Cardiac muscle cell (in vitro differentiated cells and primary cell): ENCODE data around the gene F10. TPM values are rescaled to one million over a fixed set of nuclear protein-coding genes. Genes with fewer than 3 reads are reported as not detected.
"Not testable (repeated sequence)": the region's sequence is repeated elsewhere in the genome, so short reads cannot be mapped to it uniquely, and the experiment has no call there.

Experiments
- DNase-seq, 2 donors: peaks; one replicate each; pipeline versions ENCODE4 v3.0.0 to v3.0.0-alpha.2; 2010 to 2017; ENCODE audit warnings: low read depth in 1 of 2, low spot score in 1 of 2
- H3K27ac ChIP-seq: fragments of 200-600 bp; sonication (generic); 2 replicates; pipeline ENCODE4 v1.5.1; 2016
- H3K27me3 ChIP-seq: fragments of 200-600 bp; sonication (generic); 2 replicates; pipeline ENCODE4 v1.6.0; 2016; ENCODE audit warnings: control low read depth
- H3K36me3 ChIP-seq: fragments of 200-600 bp; sonication (generic); 2 replicates; pipeline ENCODE4 v1.5.1; 2016; ENCODE audit warnings: control low read depth
- H3K4me1 ChIP-seq: fragments of 200-600 bp; sonication (generic); 2 replicates; pipeline ENCODE4 v1.8.1; 2017; ENCODE audit warnings: low read depth, mild to moderate bottlenecking, mixed run types
- H3K4me3 ChIP-seq: fragments of 200-600 bp; sonication (generic); 2 replicates; pipeline ENCODE4 v1.5.1; 2016; ENCODE audit warnings: mild to moderate bottlenecking
- H3K9me3 ChIP-seq: fragments of 200-600 bp; sonication (generic); 2 replicates; pipeline ENCODE4 v1.5.1; 2017; ENCODE audit warnings: low read depth, mild to moderate bottlenecking, control low read depth
- polyA plus RNA-seq: library from polyadenylated mRNA; unstranded; fragments of >200 nt; fragmentation: Nextera tagmentation; extraction: Ambion mirVana; gene quantifications from 2 replicates; pipeline ENCODE4 v1.2.1, GENCODE V29; 2016
- total RNA-seq: library from RNA; depleted of rRNA; stranded (reverse); fragments of >200 nt; gene quantifications from 2 replicates; pipeline ENCODE4 v1.2.3, GENCODE V29; 2016
- TF ChIP-seq, protein P1 (sequence below): IDR thresholded peaks from 2 replicates; pipeline ENCODE4 v1.5.1; 2012; ENCODE audit warnings: low read depth, mild to moderate bottlenecking, low read length

Gene F10
- total and polyA plus RNA-seq, 2 experiments from 2014 or later = 4.0 to 6.6 TPM

DNA sequence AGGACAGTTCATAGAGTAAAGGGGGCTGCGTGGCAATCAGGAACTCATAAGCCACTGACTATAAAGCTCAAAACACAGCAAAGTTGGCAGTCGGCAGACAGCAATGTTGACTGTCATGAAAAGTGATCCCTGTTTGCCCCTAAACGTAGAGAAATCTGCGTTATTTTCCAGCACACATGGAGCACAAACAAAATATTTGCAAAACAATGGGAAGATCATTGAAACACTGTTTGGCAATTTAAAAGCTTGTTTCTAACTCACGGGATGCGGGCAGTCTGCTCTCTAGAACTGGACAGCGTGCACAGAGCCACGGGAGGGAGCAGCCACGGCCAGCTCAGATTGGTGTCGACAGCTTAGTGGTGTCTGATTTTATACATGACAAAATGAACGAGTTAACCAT is 23.5 kb upstream of the F10 start:
- Histone ChIP-seq H3K4me1 (no peaks in the 10 kb centered on the region), H3K36me3 (no peaks in the 10 kb centered on the region), H3K27me3 (peaks cover 9% of the 10 kb centered on the region), H3K27ac (no peak overlapping the region), H3K4me3 (no peak overlapping the region), H3K9me3 (no peaks in the 10 kb centered on the region)
- DNase-seq = no peak
- TF ChIP-seq, protein P1, sequence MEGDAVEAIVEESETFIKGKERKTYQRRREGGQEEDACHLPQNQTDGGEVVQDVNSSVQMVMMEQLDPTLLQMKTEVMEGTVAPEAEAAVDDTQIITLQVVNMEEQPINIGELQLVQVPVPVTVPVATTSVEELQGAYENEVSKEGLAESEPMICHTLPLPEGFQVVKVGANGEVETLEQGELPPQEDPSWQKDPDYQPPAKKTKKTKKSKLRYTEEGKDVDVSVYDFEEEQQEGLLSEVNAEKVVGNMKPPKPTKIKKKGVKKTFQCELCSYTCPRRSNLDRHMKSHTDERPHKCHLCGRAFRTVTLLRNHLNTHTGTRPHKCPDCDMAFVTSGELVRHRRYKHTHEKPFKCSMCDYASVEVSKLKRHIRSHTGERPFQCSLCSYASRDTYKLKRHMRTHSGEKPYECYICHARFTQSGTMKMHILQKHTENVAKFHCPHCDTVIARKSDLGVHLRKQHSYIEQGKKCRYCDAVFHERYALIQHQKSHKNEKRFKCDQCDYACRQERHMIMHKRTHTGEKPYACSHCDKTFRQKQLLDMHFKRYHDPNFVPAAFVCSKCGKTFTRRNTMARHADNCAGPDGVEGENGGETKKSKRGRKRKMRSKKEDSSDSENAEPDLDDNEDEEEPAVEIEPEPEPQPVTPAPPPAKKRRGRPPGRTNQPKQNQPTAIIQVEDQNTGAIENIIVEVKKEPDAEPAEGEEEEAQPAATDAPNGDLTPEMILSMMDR = no peak

DNA sequence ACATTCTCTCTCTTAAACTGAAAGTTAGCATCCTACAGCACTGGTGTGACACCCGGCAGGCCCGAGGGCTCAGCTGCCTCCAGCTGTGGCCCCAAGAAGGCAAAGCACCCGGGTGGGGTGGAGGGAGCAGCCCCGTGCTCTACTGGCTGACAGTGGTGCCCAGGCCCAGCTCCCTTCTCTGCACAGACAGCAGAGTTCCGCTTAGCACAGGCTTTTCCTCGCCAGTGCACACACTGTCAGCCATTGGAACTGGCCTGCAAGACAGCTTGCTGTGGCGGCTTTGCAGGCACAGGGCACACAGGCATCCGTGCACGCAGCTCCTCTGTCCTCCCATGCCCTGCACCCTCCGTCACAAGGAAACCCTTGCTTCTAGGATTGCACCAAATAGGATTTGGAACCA is 20.3 kb upstream of the F10 start:
- H3K4me3 ChIP-seq, DNase-seq, H3K27ac ChIP-seq, H3K9me3 ChIP-seq, H3K4me1 ChIP-seq, H3K36me3 ChIP-seq: not testable (repeated sequence)
- H3K27me3 ChIP-seq = peaks cover 13% of the 10 kb centered on the region

DNA sequence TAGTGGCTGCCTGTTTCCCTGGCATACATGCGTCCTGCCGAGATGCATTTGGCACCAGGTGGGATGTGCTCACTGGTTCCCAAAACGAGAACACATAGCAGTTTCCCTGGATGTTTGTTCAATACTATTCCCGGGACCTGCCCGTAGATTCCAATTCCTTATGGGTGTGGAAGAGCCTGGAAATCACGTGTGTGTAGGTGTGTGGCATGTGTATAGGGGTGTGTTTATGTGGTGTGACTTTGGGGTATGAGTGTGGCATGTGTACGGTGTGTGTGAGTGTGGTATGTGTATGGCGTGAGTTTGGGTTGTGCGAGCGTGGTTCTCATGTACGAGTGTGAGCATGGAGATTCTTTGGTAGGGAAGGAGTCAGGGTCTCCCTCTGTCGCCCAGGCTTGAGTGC is 19.9 kb upstream of the F10 start:
- TF ChIP-seq, protein P1 = no peak
- no peak for DNase-seq
- Histone ChIP-seq H3K4me3 (no peak overlapping the region), H3K4me1 (no peaks in the 10 kb centered on the region), H3K36me3 (no peaks in the 10 kb centered on the region), H3K9me3 (no peaks in the 10 kb centered on the region), H3K27me3 (peaks cover 13% of the 10 kb centered on the region), H3K27ac (no peak overlapping the region)

DNA sequence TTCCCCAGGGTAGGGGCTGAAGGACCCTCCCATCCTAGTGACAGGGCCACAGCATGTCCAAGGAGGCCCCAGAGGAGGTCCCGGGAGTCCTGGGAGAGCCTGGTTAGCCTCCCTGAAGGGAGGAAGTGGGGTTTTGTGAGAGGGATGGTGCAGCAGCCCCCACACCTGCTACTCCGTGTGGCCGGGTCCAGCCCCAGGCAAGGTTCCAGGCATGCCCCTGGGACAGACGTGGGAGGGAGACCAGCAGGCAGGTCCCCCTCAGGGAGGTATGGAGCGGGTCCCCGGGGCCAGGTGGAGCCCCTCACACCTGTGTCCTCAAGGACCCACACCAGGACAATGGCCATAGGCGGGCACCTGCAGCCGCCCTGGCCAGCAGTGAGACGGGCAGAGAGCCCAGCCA is 19.0 kb upstream of the F10 start:
- H3K36me3 ChIP-seq = no peaks in the 10 kb centered on the region
- H3K27me3 ChIP-seq = peaks cover 13% of the 10 kb centered on the region
- H3K4me3 ChIP-seq = no peak overlapping the region
- no peak for DNase-seq
- H3K9me3 ChIP-seq = no peaks in the 10 kb centered on the region
- no peaks in the 10 kb centered on the region for H3K4me1 ChIP-seq
- H3K27ac ChIP-seq = no peak overlapping the region
- TF ChIP-seq, protein P1 = no peak

DNA sequence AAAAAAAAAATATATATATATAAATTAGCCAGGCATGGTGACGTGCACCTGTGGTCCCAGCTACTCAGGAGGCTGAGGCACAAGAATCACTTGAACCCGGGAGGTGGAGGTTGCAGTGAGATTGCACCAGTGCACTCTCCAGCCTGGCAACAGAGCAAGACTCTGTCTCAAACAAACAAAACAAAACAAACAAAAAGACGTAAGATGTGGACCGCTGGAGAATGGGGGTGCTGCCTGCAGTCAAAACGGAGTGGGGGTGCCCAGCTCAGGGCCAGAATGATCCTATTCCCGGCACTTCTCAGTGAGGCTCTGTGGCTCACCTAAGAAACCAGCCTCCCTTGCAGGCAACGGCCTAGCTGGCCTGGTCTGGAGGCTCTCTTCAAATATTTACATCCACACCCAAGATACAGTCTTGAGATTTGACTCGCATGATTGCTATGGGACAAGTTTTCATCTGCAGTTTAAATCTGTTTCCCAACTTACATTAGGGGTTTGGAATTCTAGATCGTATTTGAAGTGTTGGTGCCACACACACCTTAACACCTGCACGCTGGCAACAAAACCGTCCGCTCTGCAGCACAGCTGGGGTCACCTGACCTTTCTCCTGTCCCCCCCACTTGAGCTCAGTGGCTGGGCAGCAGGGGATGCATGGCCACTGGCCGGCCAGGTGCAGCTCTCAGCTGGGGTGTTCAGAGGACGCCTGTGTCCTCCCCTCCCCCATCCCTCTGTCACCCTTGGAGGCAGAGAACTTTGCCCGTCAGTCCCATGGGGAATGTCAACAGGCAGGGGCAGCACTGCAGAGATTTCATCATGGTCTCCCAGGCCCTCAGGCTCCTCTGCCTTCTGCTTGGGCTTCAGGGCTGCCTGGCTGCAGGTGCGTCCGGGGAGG is 17.3 kb upstream of the F10 start, which contains the start of gene F7:
Gene F7, plus strand, starts transcription at position 760 of the 889 bp plus-strand sequence. Its CDS starts 51 bp downstream, at position 811.
- H3K4me3 ChIP-seq = no peak within 1 kb of the TSS
- TF ChIP-seq, protein P1 = no peak
- H3K9me3 ChIP-seq = no peaks in the 10 kb centered on the region
- no peak within 1 kb of the TSS for H3K27ac ChIP-seq
- no peaks in the 10 kb centered on the region for H3K4me1 ChIP-seq
- H3K27me3 ChIP-seq = peaks cover 26% of the 10 kb centered on the region
- no peaks in the 10 kb centered on the region for H3K36me3 ChIP-seq
- DNase-seq = no peak

DNA sequence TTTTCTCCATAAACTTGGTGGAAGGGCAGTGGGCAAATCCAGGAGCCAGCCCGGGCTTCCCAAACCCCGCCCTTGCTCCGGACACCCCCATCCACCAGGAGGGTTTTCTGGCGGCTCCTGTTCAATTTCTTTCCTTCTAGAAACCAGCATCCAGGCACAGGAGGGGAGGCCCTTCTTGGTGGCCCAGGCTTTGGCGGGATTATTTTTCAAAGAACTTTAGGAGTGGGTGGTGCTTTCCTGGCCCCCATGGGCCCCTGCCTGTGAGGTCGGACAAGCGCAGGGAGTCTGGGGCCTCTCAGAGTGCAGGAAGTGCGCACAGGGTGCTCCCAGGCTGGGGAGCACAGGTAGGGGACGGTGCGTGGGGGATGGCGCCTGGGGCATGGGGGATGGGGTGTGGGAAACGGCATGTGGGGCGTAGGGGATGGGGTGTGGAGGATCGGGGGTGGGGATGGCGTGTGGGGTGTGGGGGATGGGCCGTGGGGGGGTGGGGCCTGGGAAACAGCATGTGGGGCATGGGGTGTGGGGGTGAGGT is 16.6 kb upstream of the F10 start:
- Histone ChIP-seq H3K27ac (no peak overlapping the region), H3K4me3 (no peak overlapping the region), H3K9me3 (no peaks in the 10 kb centered on the region), H3K4me1 (no peaks in the 10 kb centered on the region), H3K27me3 (peaks cover 34% of the 10 kb centered on the region), H3K36me3 (no peaks in the 10 kb centered on the region)
- TF ChIP-seq, protein P1 = no peak
- no peak for DNase-seq
